Lower lobe of right lung (tissue), 2 donors: ENCODE measurements around the gene TXNDC5. TPM values are rescaled to one million over a fixed set of nuclear protein-coding genes. Genes with fewer than 3 reads are reported as not detected.

Experiments used
- ATAC-seq, 2 donors: fragments of 200-7000 bp; cut with Tn5 transposase; one replicate each; pipeline ENCODE4 v1.9.1; 2020 to 2022; ENCODE audit warnings: mild to moderate bottlenecking in 2 of 2, moderate library complexity in 2 of 2
- DNase-seq: peaks from one replicate; pipeline ENCODE4 v3.0.0-alpha.2; 2020
- H3K27ac ChIP-seq: fragments of 200-600 bp; one replicate; pipeline ENCODE4 v1.8.0; 2022
- H3K27me3 ChIP-seq: fragments of 200-600 bp; one replicate; pipeline ENCODE4 v1.8.0; 2022; ENCODE audit warnings: low read depth
- H3K36me3 ChIP-seq: fragments of 200-600 bp; one replicate; pipeline ENCODE4 v1.8.0; 2022; ENCODE audit warnings: mild to moderate bottlenecking
- H3K4me1 ChIP-seq: fragments of 200-600 bp; one replicate; pipeline ENCODE4 v1.8.0; 2022
- H3K4me3 ChIP-seq: fragments of 200-600 bp; one replicate; pipeline ENCODE4 v1.8.0; 2022; ENCODE audit warnings: mild to moderate bottlenecking
- H3K9me3 ChIP-seq: fragments of 200-600 bp; one replicate; pipeline ENCODE4 v1.8.0; 2022
- intact Hi-C: fragments of 100-400 bp; cut with DNase I; formaldehyde crosslinking; loops from one replicate; pipeline ENCODE4 v1.11.0; 2022
- total RNA-seq: library from RNA; stranded (reverse); fragmentation: NEBNext Ultra II Directional; extraction: Animal tissue kit (Norgen Biotek cat#: 25700); gene quantifications from one replicate; pipeline ENCODE4 v1.2.1, GENCODE V29; 2021
- TF ChIP-seq, protein P1 (sequence below): fragments of 200-600 bp; IDR thresholded peaks from one replicate; pipeline ENCODE4 v1.8.0; 2022; ENCODE audit warnings: antibody characterized with exemption, mild to moderate bottlenecking
- donor health status: DM: no; HTN: yes; CAD: no; lungs with severe emphysema.

The TXNDC5 gene
- total RNA-seq, 1 donor from 2014 or later, result 98.3 TPM

DNA sequence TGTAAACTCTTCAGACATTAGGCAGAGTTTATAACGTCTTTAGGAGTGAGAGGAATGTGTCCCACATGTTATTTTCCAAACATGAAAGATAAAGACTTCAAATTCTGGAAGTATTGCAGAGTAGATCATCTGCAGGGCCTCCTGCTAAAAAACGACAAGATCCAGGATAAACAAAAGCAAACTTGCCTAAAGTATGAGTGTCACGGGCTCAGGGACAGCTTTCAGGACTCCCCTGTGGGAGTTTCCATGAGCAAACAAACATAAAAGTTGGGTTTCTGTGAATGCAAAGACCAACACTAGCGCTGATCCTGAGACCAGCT, 76.9 kb downstream of the TXNDC5 start:
- no peak overlapping the region for H3K27ac ChIP-seq
- H3K27me3 ChIP-seq, result no peaks in the 10 kb centered on the region
- DNase-seq, result no peak
- intact Hi-C loops, result no loop called here
- TF ChIP-seq, protein P1, sequence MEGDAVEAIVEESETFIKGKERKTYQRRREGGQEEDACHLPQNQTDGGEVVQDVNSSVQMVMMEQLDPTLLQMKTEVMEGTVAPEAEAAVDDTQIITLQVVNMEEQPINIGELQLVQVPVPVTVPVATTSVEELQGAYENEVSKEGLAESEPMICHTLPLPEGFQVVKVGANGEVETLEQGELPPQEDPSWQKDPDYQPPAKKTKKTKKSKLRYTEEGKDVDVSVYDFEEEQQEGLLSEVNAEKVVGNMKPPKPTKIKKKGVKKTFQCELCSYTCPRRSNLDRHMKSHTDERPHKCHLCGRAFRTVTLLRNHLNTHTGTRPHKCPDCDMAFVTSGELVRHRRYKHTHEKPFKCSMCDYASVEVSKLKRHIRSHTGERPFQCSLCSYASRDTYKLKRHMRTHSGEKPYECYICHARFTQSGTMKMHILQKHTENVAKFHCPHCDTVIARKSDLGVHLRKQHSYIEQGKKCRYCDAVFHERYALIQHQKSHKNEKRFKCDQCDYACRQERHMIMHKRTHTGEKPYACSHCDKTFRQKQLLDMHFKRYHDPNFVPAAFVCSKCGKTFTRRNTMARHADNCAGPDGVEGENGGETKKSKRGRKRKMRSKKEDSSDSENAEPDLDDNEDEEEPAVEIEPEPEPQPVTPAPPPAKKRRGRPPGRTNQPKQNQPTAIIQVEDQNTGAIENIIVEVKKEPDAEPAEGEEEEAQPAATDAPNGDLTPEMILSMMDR, result no peak
- H3K4me3 ChIP-seq, result no peak overlapping the region
- H3K4me1 ChIP-seq, result no peaks in the 10 kb centered on the region
- no peaks in the 10 kb centered on the region for H3K9me3 ChIP-seq
- ATAC-seq, result no peak
- no peaks in the 10 kb centered on the region for H3K36me3 ChIP-seq

DNA sequence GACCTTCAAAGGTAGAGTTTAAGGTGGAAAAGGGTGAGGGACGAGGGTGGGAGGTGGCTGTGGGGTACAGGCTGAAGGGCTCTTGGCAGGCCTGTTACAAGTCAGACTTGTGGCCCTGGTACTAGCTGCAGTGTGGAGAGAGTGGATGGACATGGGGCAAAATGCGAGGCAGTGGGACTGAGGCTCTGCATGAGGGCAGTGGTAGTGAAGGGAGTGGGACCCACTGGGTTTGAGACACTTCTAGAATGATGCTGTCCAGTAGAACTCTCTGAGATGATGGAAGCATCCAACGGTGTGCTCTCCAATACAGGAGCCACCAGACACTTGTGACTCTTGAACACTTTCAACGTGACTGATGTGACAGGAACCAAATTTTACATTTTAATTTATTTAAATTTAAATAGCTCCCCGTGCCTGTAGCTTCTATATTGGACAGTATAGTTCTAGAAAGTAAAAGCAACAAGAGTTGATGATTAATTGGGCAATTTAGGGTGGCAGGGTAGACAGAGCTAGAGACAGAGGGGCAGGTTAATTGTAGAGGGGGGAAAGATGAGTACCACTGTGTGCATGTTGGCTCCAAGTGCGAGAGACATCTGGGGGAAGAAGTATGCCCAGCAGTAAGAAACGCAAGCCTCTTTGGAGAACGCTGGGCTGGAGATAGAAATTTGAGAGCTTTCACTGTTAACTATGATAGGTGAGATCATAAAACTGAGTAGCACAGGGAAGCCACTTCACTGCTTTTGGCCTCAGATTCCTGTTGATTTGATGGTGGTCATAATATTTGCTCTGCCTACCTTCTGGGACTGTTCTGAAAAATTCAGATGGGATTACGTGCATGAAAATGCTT, 77.5 kb downstream of the TXNDC5 start:
- Histone ChIP-seq H3K4me1 (peaks cover 2% of the 10 kb centered on the region), H3K9me3 (no peaks in the 10 kb centered on the region), H3K36me3 (no peaks in the 10 kb centered on the region), H3K4me3 (no peak overlapping the region), H3K27me3 (no peaks in the 10 kb centered on the region), H3K27ac (no peak overlapping the region)
- peak in 1 of 2 donors; percentile 25 for ATAC-seq
- DNase-seq, result no peak
- TF ChIP-seq, protein P1, result no peak
- intact Hi-C loops, result no loop called here

Other genes starting within 250 kb of the TXNDC5 start
- 6.6 TPM for gene BMP6, start 184.7 kb downstream of the TXNDC5 start, total RNA-seq
- 11.8 TPM for gene BLOC1S5, start 153.6 kb upstream of the TXNDC5 start, total RNA-seq
- gene EEF1E1, start 191.8 kb upstream of the TXNDC5 start, total RNA-seq, result 16.7 TPM